Esophagus muscularis mucosa (tissue), 2 donors: Measurements from ENCODE around the gene MAP3K20.

Source experiments
- POLR2A ChIP-seq: fragments of 450-650 bp; IDR thresholded peaks from one replicate; pipeline ENCODE4 v1.6.1; 2017; ENCODE audit warnings: antibody characterized with exemption, moderate library complexity, mild to moderate bottlenecking, low read depth
- POLR2AphosphoS5 ChIP-seq, 2 donors: sonication (generic); formaldehyde crosslinking; IDR thresholded peaks; one replicate each; pipeline ENCODE4 v1.6.1; 2017; ENCODE audit warnings: antibody characterized with exemption in 2 of 2

DNA sequence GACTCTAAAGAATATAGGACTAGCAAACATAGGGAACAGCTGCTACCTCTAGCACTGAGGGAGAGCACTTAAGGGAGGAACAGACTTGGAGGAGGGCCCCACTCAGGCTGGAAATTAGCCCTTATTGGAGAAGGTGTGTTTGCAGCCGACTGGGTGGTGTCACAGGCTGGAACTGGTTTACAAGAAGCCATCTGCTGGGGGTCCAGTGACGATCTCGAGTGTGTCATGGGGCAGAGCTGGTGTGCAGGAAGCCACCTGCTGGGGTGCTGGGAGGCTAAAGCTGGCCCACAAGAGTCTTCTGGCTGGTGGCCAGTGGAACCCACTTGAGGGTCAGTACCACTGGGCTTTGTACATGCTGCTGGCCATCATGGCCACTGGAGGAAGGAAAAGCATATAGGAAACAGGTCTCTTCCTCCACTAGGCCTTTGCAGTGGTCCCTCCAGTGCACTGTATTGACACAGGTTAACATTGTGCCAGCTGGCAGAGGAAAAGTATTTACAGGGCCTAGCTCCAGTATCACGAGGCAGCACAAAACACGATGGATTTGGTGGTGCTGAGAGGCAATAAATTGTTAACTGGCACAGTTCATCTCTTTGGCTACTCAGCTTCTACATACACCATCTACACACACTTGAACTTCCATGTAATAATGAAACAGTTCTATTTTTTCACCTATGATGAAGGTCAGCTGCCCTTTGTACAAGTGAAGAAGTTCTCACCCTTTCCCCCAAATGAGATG, 43.6 kb downstream of the MAP3K20 start:
- TF ChIP-seq POLR2AphosphoS5 (IDR thresholded peaks at IDR 0.05) (peak in 1 of 2 donors; percentile 48), POLR2A (no peak)
